Measurements from ENCODE around the gene KCNIP4. TPM values are rescaled to one million over a fixed set of nuclear protein-coding genes. Genes with fewer than 3 reads are reported as not detected.

KCNIP4 gene
- total and polyA plus RNA-seq, 2 donors (not counting 1 experiment from before 2014, with no cell fraction given), result not detected

DNA sequence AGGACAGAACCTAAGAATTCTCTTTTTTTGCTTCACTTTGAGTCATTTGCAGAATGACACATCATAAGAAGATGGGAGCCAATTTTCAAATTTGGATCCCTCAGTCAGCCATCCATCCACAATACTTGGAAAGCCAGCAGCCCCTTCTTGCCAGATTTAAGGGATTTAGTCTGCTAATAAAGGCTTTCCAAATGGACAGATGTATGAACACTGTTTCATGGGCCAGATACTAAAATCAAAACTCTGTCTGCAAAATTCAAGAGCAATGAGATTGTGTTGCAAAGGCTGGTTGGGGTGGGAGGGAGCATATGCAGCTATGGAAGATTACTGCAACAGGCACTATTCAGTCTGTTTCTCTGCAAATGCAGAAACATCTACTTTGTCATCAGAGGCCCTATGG is 37.7 kb upstream of the KCNIP4 start:
- no peaks in the 10 kb centered on the region for H3K27me3 Mint-ChIP-seq
- no peak overlapping the region for H3K9ac ChIP-seq (ENCODE audit: low read length)
- TF ChIP-seq, protein P1, sequence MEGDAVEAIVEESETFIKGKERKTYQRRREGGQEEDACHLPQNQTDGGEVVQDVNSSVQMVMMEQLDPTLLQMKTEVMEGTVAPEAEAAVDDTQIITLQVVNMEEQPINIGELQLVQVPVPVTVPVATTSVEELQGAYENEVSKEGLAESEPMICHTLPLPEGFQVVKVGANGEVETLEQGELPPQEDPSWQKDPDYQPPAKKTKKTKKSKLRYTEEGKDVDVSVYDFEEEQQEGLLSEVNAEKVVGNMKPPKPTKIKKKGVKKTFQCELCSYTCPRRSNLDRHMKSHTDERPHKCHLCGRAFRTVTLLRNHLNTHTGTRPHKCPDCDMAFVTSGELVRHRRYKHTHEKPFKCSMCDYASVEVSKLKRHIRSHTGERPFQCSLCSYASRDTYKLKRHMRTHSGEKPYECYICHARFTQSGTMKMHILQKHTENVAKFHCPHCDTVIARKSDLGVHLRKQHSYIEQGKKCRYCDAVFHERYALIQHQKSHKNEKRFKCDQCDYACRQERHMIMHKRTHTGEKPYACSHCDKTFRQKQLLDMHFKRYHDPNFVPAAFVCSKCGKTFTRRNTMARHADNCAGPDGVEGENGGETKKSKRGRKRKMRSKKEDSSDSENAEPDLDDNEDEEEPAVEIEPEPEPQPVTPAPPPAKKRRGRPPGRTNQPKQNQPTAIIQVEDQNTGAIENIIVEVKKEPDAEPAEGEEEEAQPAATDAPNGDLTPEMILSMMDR (IDR thresholded peaks at IDR 0.05), result no peak
- no peak for TF ChIP-seq EZH2 (IDR thresholded peaks at IDR 0.05; ENCODE audit: borderline replicate concordance, insufficient read depth, low read depth, low read length, poor library complexity, severe bottlenecking)
- H3K4me1 Mint-ChIP-seq, result no peaks in the 10 kb centered on the region
- no peak overlapping the region for H3K4me3 ChIP-seq (ENCODE audit: control extremely low read depth in 1 of 5, extremely low read depth in 1 of 5, insufficient read depth in 1 of 5, low read depth in 2 of 5, low read length in 4 of 5)
- CTCF ChIA-PET, result no interaction called here
- H3K4me1 ChIP-seq (ENCODE audit: control insufficient read depth in 2 of 2, insufficient read depth in 2 of 2, low read length in 2 of 2), result no peaks in the 10 kb centered on the region
- H3K27ac Mint-ChIP-seq, result no peak overlapping the region
- H2AFZ ChIP-seq (ENCODE audit: insufficient read depth, low read depth, low read length, poor library complexity, severe bottlenecking), result no peak overlapping the region
- intact Hi-C loops (cut with micrococcal nuclease), result no loop called here
- H3K9me3 ChIP-seq (ENCODE audit: control extremely low read depth in 1 of 3, control insufficient read depth in 2 of 3, insufficient read depth in 1 of 3, low read length in 2 of 3), result no peaks in the 10 kb centered on the region
- H3K27me3 ChIP-seq (replicated peaks in 1 of 4; ENCODE audit: control extremely low read depth in 1 of 4, control insufficient read depth in 3 of 4, insufficient read depth in 4 of 4, low read length in 3 of 4), result no peaks in the 10 kb centered on the region
- H3K9me3 Mint-ChIP-seq (ENCODE audit: insufficient read depth), result peaks cover 2% of the 10 kb centered on the region
- no peak overlapping the region for H3K4me3 Mint-ChIP-seq
- H3K27ac ChIP-seq (ENCODE audit: low read length in 2 of 2), result no peak overlapping the region
- no peak overlapping the region for H3K4me2 ChIP-seq (replicated peaks; ENCODE audit: low read depth, low read length, poor library complexity, severe bottlenecking)
- no peaks in the 10 kb centered on the region for H3K79me2 ChIP-seq (ENCODE audit: control insufficient read depth, insufficient read depth, low read length)
- no peaks in the 10 kb centered on the region for H4K20me1 ChIP-seq (ENCODE audit: control insufficient read depth, insufficient read depth, low read length, poor library complexity, severe bottlenecking)
- ATAC-seq (ENCODE audit: low read depth) (no peak), DNase-seq (no peak)
- POLR2A ChIA-PET, result no interaction called here
- no peaks in the 10 kb centered on the region for H3K36me3 ChIP-seq (replicated peaks in 1 of 2; ENCODE audit: control extremely low read depth in 1 of 2, control insufficient read depth in 1 of 2, extremely low read depth in 1 of 2, insufficient read depth in 2 of 2, low read length in 1 of 2)

DNA sequence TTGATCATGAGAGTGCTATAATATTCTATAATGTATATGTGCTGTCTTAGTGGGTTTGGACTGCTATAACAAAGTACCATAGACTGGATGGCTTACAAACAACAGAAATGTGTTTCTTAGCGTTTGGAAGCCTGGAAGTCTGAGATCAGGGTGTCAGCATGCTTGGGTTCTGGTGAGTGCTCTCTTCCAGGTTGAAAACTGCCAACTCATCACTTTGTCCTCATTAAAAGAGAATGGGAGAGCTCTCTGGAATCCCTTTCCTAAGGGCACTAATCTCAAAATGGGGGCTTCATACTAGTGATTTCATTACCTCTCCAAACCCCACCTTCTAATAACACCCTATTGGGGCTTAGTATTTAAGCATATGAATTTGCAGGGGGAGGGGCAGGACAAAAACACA is 33.5 kb upstream of the KCNIP4 start:
- ChIA-PET POLR2A (no interaction called here), CTCF (no interaction called here)
- Histone ChIP-seq H3K9me3 (ENCODE audit: control extremely low read depth in 1 of 3, control insufficient read depth in 2 of 3, insufficient read depth in 1 of 3, low read length in 2 of 3) (no peaks in the 10 kb centered on the region), H3K4me3 (ENCODE audit: control extremely low read depth in 1 of 5, extremely low read depth in 1 of 5, insufficient read depth in 1 of 5, low read depth in 2 of 5, low read length in 4 of 5) (no peak overlapping the region), H3K4me1 (ENCODE audit: control insufficient read depth in 2 of 2, insufficient read depth in 2 of 2, low read length in 2 of 2) (no peaks in the 10 kb centered on the region), H3K4me2 (replicated peaks; ENCODE audit: low read depth, low read length, poor library complexity, severe bottlenecking) (no peak overlapping the region), H2AFZ (ENCODE audit: insufficient read depth, low read depth, low read length, poor library complexity, severe bottlenecking) (no peak overlapping the region), H3K36me3 (replicated peaks in 1 of 2; ENCODE audit: control extremely low read depth in 1 of 2, control insufficient read depth in 1 of 2, extremely low read depth in 1 of 2, insufficient read depth in 2 of 2, low read length in 1 of 2) (no peaks in the 10 kb centered on the region), H3K79me2 (ENCODE audit: control insufficient read depth, insufficient read depth, low read length) (no peaks in the 10 kb centered on the region), H3K27me3 (replicated peaks in 1 of 4; ENCODE audit: control extremely low read depth in 1 of 4, control insufficient read depth in 3 of 4, insufficient read depth in 4 of 4, low read length in 3 of 4) (no peaks in the 10 kb centered on the region), H3K9ac (ENCODE audit: low read length) (no peak overlapping the region), H3K27ac (ENCODE audit: low read length in 2 of 2) (no peak overlapping the region), H4K20me1 (ENCODE audit: control insufficient read depth, insufficient read depth, low read length, poor library complexity, severe bottlenecking) (no peaks in the 10 kb centered on the region)
- no peaks in the 10 kb centered on the region for H3K4me1 Mint-ChIP-seq
- intact Hi-C loops (cut with micrococcal nuclease), result no loop called here
- TF ChIP-seq EZH2 (IDR thresholded peaks at IDR 0.05; ENCODE audit: borderline replicate concordance, insufficient read depth, low read depth, low read length, poor library complexity, severe bottlenecking), result no peak
- no peak for ATAC-seq (ENCODE audit: low read depth)
- DNase-seq, result no peak
- H3K27me3 Mint-ChIP-seq, result no peaks in the 10 kb centered on the region
- no peak overlapping the region for H3K27ac Mint-ChIP-seq
- peaks cover 3% of the 10 kb centered on the region for H3K9me3 Mint-ChIP-seq (ENCODE audit: insufficient read depth)
- no CpG with 5 or more reads among the region's 1 CpG for WGBS (ENCODE audit: insufficient coverage)
- no peak overlapping the region for H3K4me3 Mint-ChIP-seq
